Activated T-helper 1 cell treated with anti-CD3 and anti-CD28 coated beads, Interleukin-12 subunit alpha, Interleukin-12 subunit beta, Interleukin-2, Interleukin-4 antibody, amounts not matched to agents 30 ng/mL and 10 ng/mL and 1 ng/mL, durations not matched to agents 14 hours and 24 hours and 36 hours (primary cell): ENCODE results near the gene SLC30A2. TPM values are rescaled to one million over a fixed set of nuclear protein-coding genes. Genes with fewer than 3 reads are reported as not detected.

Experiments
- DNase-seq: peaks from one replicate; pipeline ENCODE4 v3.0.0; 2021; ENCODE audit warnings: low spot score
- H3K27ac Mint-ChIP-seq: one replicate; pipeline ENCODE4 v1.8.0; 2021; ENCODE audit warnings: mild to moderate bottlenecking, mixed read lengths
- H3K27me3 Mint-ChIP-seq: one replicate; pipeline ENCODE4 v1.8.0; 2022; ENCODE audit warnings: mild to moderate bottlenecking, moderate library complexity, mixed read lengths; ENCODE audit not compliant: insufficient read depth
- H3K36me3 Mint-ChIP-seq: one replicate; pipeline ENCODE4 v1.8.0; 2021; ENCODE audit warnings: low read depth, mixed read lengths
- H3K4me1 Mint-ChIP-seq: one replicate; pipeline ENCODE4 v1.8.0; 2021; ENCODE audit warnings: low read depth, mixed read lengths
- H3K4me3 Mint-ChIP-seq: one replicate; pipeline ENCODE4 v1.8.0; 2021; ENCODE audit warnings: mild to moderate bottlenecking, moderate library complexity, mixed read lengths
- H3K9me3 Mint-ChIP-seq: one replicate; pipeline ENCODE4 v1.8.0; 2021; ENCODE audit warnings: mixed read lengths
- intact Hi-C: fragments of 100-400 bp; cut with micrococcal nuclease; formaldehyde crosslinking; loops from one replicate; pipeline ENCODE4 v1.15.1; 2024
- total RNA-seq: library from RNA; stranded (reverse); gene quantifications from 2 replicates; pipeline ENCODE4 v1.2.3, GENCODE V29; 2022

Gene SLC30A2
- total RNA-seq, 1 donor from 2014 or later = not detected

- no peak for DNase-seq
- no peak overlapping the region for H3K27ac Mint-ChIP-seq
- H3K27me3 Mint-ChIP-seq = peaks cover 23% of the 10 kb centered on the region
- no peak overlapping the region for H3K4me3 Mint-ChIP-seq
- no peaks in the 10 kb centered on the region for H3K36me3 Mint-ChIP-seq
- H3K4me1 Mint-ChIP-seq = peaks cover 19% of the 10 kb centered on the region
- no peaks in the 10 kb centered on the region for H3K9me3 Mint-ChIP-seq
- intact Hi-C loops = no loop called here
Observed at GRCh38 chr1:26032656-26033357, 13.1 kb downstream of the SLC30A2 start.

- Mint-ChIP-seq H3K27ac (no peak overlapping the region), H3K36me3 (no peaks in the 10 kb centered on the region), H3K4me1 (peaks cover 22% of the 10 kb centered on the region), H3K9me3 (no peaks in the 10 kb centered on the region), H3K4me3 (no peak overlapping the region), H3K27me3 (peaks cover 24% of the 10 kb centered on the region)
- intact Hi-C loops = no loop called here
- DNase-seq = no peak
Observed at GRCh38 chr1:26031611-26032220, 14.2 kb downstream of the SLC30A2 start.

- H3K4me1 Mint-ChIP-seq = peaks cover 21% of the 10 kb centered on the region
- no peak overlapping the region for H3K4me3 Mint-ChIP-seq
- intact Hi-C loops = no loop called here
- no peak overlapping the region for H3K27ac Mint-ChIP-seq
- H3K9me3 Mint-ChIP-seq = no peaks in the 10 kb centered on the region
- peaks cover 22% of the 10 kb centered on the region for H3K27me3 Mint-ChIP-seq
- H3K36me3 Mint-ChIP-seq = no peaks in the 10 kb centered on the region
- DNase-seq = no peak
Observed at GRCh38 chr1:26031196-26031595, 14.7 kb downstream of the SLC30A2 start.

GRCh38 chr1:26029864-26030481 lies 15.9 kb downstream of the SLC30A2 start:
- Mint-ChIP-seq H3K27ac (no peak overlapping the region), H3K27me3 (peaks cover 20% of the 10 kb centered on the region), H3K36me3 (no peaks in the 10 kb centered on the region), H3K9me3 (no peaks in the 10 kb centered on the region), H3K4me1 (peaks cover 13% of the 10 kb centered on the region), H3K4me3 (no peak overlapping the region)
- intact Hi-C loops = no loop called here
- no peak for DNase-seq

GRCh38 chr1:26029054-26029863 lies 16.7 kb downstream of the SLC30A2 start:
- no peaks in the 10 kb centered on the region for H3K36me3 Mint-ChIP-seq

GRCh38 chr1:26028490-26028980 lies 17.4 kb downstream of the SLC30A2 start:
- H3K27ac Mint-ChIP-seq = no peak overlapping the region
- H3K27me3 Mint-ChIP-seq = peaks cover 10% of the 10 kb centered on the region
- no peaks in the 10 kb centered on the region for H3K36me3 Mint-ChIP-seq
- no peak overlapping the region for H3K4me3 Mint-ChIP-seq
- DNase-seq = no peak
- no peaks in the 10 kb centered on the region for H3K9me3 Mint-ChIP-seq
- intact Hi-C loops = no loop called here
- H3K4me1 Mint-ChIP-seq = peaks cover 5% of the 10 kb centered on the region

More at GRCh38 chr1:26029054-26029863, 16.7 kb downstream of the SLC30A2 start:
- Mint-ChIP-seq H3K27me3 (peaks cover 13% of the 10 kb centered on the region), H3K4me3 (no peak overlapping the region), H3K27ac (no peak overlapping the region), H3K4me1 (peaks cover 5% of the 10 kb centered on the region), H3K9me3 (no peaks in the 10 kb centered on the region)
- DNase-seq = no peak
- intact Hi-C loops = no loop called here

- no peaks in the 10 kb centered on the region for H3K9me3 Mint-ChIP-seq
- no peaks in the 10 kb centered on the region for H3K36me3 Mint-ChIP-seq
- peaks cover 10% of the 10 kb centered on the region for H3K27me3 Mint-ChIP-seq
- peaks cover 5% of the 10 kb centered on the region for H3K4me1 Mint-ChIP-seq
- no peak overlapping the region for H3K27ac Mint-ChIP-seq
- intact Hi-C loops = no loop called here
- DNase-seq = no peak
- H3K4me3 Mint-ChIP-seq = no peak overlapping the region
Observed at GRCh38 chr1:26027716-26028489, 18.0 kb downstream of the SLC30A2 start.

- H3K27me3 Mint-ChIP-seq = peaks cover 6% of the 10 kb centered on the region
- no peak for DNase-seq
- no peaks in the 10 kb centered on the region for H3K9me3 Mint-ChIP-seq
- H3K4me3 Mint-ChIP-seq = no peak overlapping the region
- peaks cover 5% of the 10 kb centered on the region for H3K4me1 Mint-ChIP-seq
- H3K27ac Mint-ChIP-seq = no peak overlapping the region
- intact Hi-C loops = no loop called here
- H3K36me3 Mint-ChIP-seq = no peaks in the 10 kb centered on the region
Observed at GRCh38 chr1:26025517-26025916, 20.4 kb downstream of the SLC30A2 start.

- Mint-ChIP-seq H3K4me3 (no peak overlapping the region), H3K9me3 (no peaks in the 10 kb centered on the region), H3K36me3 (no peaks in the 10 kb centered on the region), H3K27me3 (peaks cover 10% of the 10 kb centered on the region), H3K27ac (no peak overlapping the region), H3K4me1 (peaks cover 9% of the 10 kb centered on the region)
- intact Hi-C loops = no loop called here
- no peak for DNase-seq
Observed at GRCh38 chr1:26025060-26025459, 20.9 kb downstream of the SLC30A2 start.

GRCh38 chr1:26023826-26024225 lies 22.1 kb downstream of the SLC30A2 start:
- no peak for DNase-seq
- H3K9me3 Mint-ChIP-seq = no peaks in the 10 kb centered on the region
- no peaks in the 10 kb centered on the region for H3K36me3 Mint-ChIP-seq
- peaks cover 8% of the 10 kb centered on the region for H3K27me3 Mint-ChIP-seq
- H3K4me3 Mint-ChIP-seq = no peak overlapping the region
- H3K27ac Mint-ChIP-seq = no peak overlapping the region
- peaks cover 16% of the 10 kb centered on the region for H3K4me1 Mint-ChIP-seq
- intact Hi-C loops = no loop called here

GRCh38 chr1:26023009-26023408 lies 22.9 kb downstream of the SLC30A2 start:
- no peak for DNase-seq
- peaks cover 16% of the 10 kb centered on the region for H3K4me1 Mint-ChIP-seq
- no peak overlapping the region for H3K4me3 Mint-ChIP-seq
- H3K36me3 Mint-ChIP-seq = no peaks in the 10 kb centered on the region
- intact Hi-C loops = no loop called here
- no peaks in the 10 kb centered on the region for H3K9me3 Mint-ChIP-seq
- no peak overlapping the region for H3K27ac Mint-ChIP-seq
- H3K27me3 Mint-ChIP-seq = peaks cover 13% of the 10 kb centered on the region

- Mint-ChIP-seq H3K36me3 (no peaks in the 10 kb centered on the region), H3K4me3 (no peak overlapping the region), H3K27ac (no peak overlapping the region), H3K27me3 (peaks cover 13% of the 10 kb centered on the region), H3K4me1 (peaks cover 11% of the 10 kb centered on the region), H3K9me3 (no peaks in the 10 kb centered on the region)
- intact Hi-C loops = no loop called here
- DNase-seq = no peak
Observed at GRCh38 chr1:26022404-26022779, 23.5 kb downstream of the SLC30A2 start.
